HG03159 (cell line): Measurements from ENCODE around the gene CSMD2.
"Not testable (repeated sequence)": the region's sequence is repeated elsewhere in the genome, so short reads cannot be mapped to it uniquely, and the experiment has no call there.

ENCODE experiments used
- ATAC-seq: cut with Tn5 transposase; IDR thresholded peaks from one replicate; pipeline ENCODE4 v1.9.1; 2021; ENCODE audit warnings: mild to moderate bottlenecking, moderate library complexity; ENCODE audit not compliant: unreplicated experiment

The CSMD2 gene

GRCh38 chr1:34113362-34113761, 51.7 kb downstream of the CSMD2 start:
- no peak for ATAC-seq

- no peak for ATAC-seq
These were observed 56.3 kb downstream of the CSMD2 start for GRCh38 chr1:34108711-34109110.

GRCh38 chr1:34108269-34108668, 56.8 kb downstream of the CSMD2 start:
- ATAC-seq, result no peak

- no peak for ATAC-seq
These were observed 63.9 kb downstream of the CSMD2 start for GRCh38 chr1:34101151-34101550.

GRCh38 chr1:34100332-34100731, 64.7 kb downstream of the CSMD2 start:
- ATAC-seq, result no peak

GRCh38 chr1:34092399-34092798, 72.6 kb downstream of the CSMD2 start:
- not testable (repeated sequence) for ATAC-seq

GRCh38 chr1:34089731-34090130, 75.3 kb downstream of the CSMD2 start:
- ATAC-seq, result no peak

GRCh38 chr1:34087986-34088385, 77.0 kb downstream of the CSMD2 start:
- no peak for ATAC-seq

GRCh38 chr1:34086561-34086960, 78.5 kb downstream of the CSMD2 start:
- no peak for ATAC-seq

GRCh38 chr1:34083974-34084373, 81.1 kb downstream of the CSMD2 start:
- no peak for ATAC-seq

- ATAC-seq, result not testable (repeated sequence)
These were observed 82.9 kb downstream of the CSMD2 start for GRCh38 chr1:34082085-34082670.

GRCh38 chr1:34078383-34078782, 86.6 kb downstream of the CSMD2 start:
- no peak for ATAC-seq

- no peak for ATAC-seq
These were observed 89.5 kb downstream of the CSMD2 start for GRCh38 chr1:34075576-34075975.

- no peak for ATAC-seq
These were observed 91.9 kb downstream of the CSMD2 start for GRCh38 chr1:34073028-34073695.

GRCh38 chr1:34070201-34070836, 94.7 kb downstream of the CSMD2 start:
- no peak for ATAC-seq

- ATAC-seq, result no peak
These were observed 97.9 kb downstream of the CSMD2 start for GRCh38 chr1:34066981-34067603.

- ATAC-seq, result no peak
These were observed 98.9 kb downstream of the CSMD2 start for GRCh38 chr1:34066166-34066565.

GRCh38 chr1:34065498-34065897, 99.5 kb downstream of the CSMD2 start:
- ATAC-seq, result no peak

GRCh38 chr1:34060901-34061415, 104.1 kb downstream of the CSMD2 start:
- no peak for ATAC-seq

GRCh38 chr1:34060187-34060730, 104.8 kb downstream of the CSMD2 start:
- ATAC-seq, result no peak

GRCh38 chr1:34057347-34058130, 107.5 kb downstream of the CSMD2 start:
- no peak for ATAC-seq
